WTC11 (cell line): ENCODE results near the gene PLPPR1. TPM values are rescaled to one million over a fixed set of nuclear protein-coding genes. Genes with fewer than 3 reads are reported as not detected.

ENCODE experiments used
- ATAC-seq: fragments of 200-7000 bp; cut with Tn5 transposase; 2 replicates; pipeline ENCODE4 v1.10.0; 2021; ENCODE audit warnings: mild to moderate bottlenecking, moderate library complexity
- CTCF ChIA-PET: fragments of 300-600 bp; sonication (Branson Sonifier 250); formaldehyde crosslinking; loops from one replicate; lab custom pipeline; 2021; ENCODE audit warnings: antibody characterized with exemption; lab: Charles Lee
- POLR2A ChIA-PET: fragments of 350-600 bp; sonication (Branson Sonifier 250); formaldehyde crosslinking; loops from one replicate; lab custom pipeline; 2021; ENCODE audit warnings: antibody characterized with exemption; lab: Charles Lee
- DNase-seq: peaks from one replicate; pipeline ENCODE4 v3.0.0; 2021; ENCODE audit warnings: low spot score
- H3K27ac Mint-ChIP-seq: 2 replicates; pipeline ENCODE4 v1.8.0; 2021; ENCODE audit warnings: mixed read lengths
- H3K27me3 Mint-ChIP-seq: 2 replicates; pipeline ENCODE4 v1.8.0; 2021; ENCODE audit warnings: low read depth, mild to moderate bottlenecking, moderate library complexity, mixed read lengths
- H3K36me3 Mint-ChIP-seq: 2 replicates; pipeline ENCODE4 v1.8.0; 2021; ENCODE audit warnings: mixed read lengths
- H3K4me1 Mint-ChIP-seq: 2 replicates; pipeline ENCODE4 v1.8.0; 2022; ENCODE audit warnings: mixed read lengths
- H3K4me3 Mint-ChIP-seq: 2 replicates; pipeline ENCODE4 v1.8.0; 2021; ENCODE audit warnings: mild to moderate bottlenecking, moderate library complexity, mixed read lengths
- H3K9me3 Mint-ChIP-seq: 2 replicates; pipeline ENCODE4 v1.8.0; 2021; ENCODE audit warnings: mixed read lengths
- ATF2 ChIP-seq: sonication (generic); formaldehyde crosslinking; IDR thresholded peaks from 2 replicates; pipeline ENCODE4 v1.8.1; 2022; ENCODE audit warnings: low read depth, missing genetic modification reagents, borderline replicate concordance
- CBFB ChIP-seq: sonication (generic); formaldehyde crosslinking; IDR thresholded peaks from 2 replicates; pipeline ENCODE4 v1.8.1; 2022; ENCODE audit warnings: mild to moderate bottlenecking, low read depth, missing genetic modification reagents
- CTCF ChIP-seq: fragments of 200-600 bp; IDR thresholded peaks from 2 replicates; pipeline ENCODE4 v1.8.0; 2022; ENCODE audit warnings: antibody characterized with exemption
- ELF4 ChIP-seq: sonication (generic); formaldehyde crosslinking; IDR thresholded peaks from 2 replicates; pipeline ENCODE4 v1.8.1; 2022; ENCODE audit warnings: low read depth, mild to moderate bottlenecking, moderate library complexity, missing genetic modification reagents
- ESRRA ChIP-seq: sonication (generic); formaldehyde crosslinking; IDR thresholded peaks from 2 replicates; pipeline ENCODE4 v1.8.1; 2022; ENCODE audit warnings: mild to moderate bottlenecking, missing genetic modification reagents, borderline replicate concordance
- HMGA2 ChIP-seq: fragments of 250-450 bp; sonication (Bioruptor Pico); IDR thresholded peaks from 2 replicates; pipeline ENCODE4 v1.4.0; 2021; ENCODE audit warnings: mild to moderate bottlenecking, moderate library complexity
- IRF2 ChIP-seq: sonication (generic); formaldehyde crosslinking; IDR thresholded peaks from 2 replicates; pipeline ENCODE4 v1.8.0; 2022; ENCODE audit warnings: low read depth, missing genetic modification reagents, borderline replicate concordance
- JAZF1 ChIP-seq: fragments of 250-450 bp; sonication (Bioruptor Pico); IDR thresholded peaks from 2 replicates; pipeline ENCODE4 v1.9.0; 2021; ENCODE audit warnings: moderate library complexity, mild to moderate bottlenecking, inconsistent platforms
- JUN ChIP-seq: sonication (generic); formaldehyde crosslinking; IDR thresholded peaks from 2 replicates; pipeline ENCODE4 v1.8.0; 2023; ENCODE audit warnings: mild to moderate bottlenecking, missing genetic modification reagents
- MLX ChIP-seq: sonication (generic); formaldehyde crosslinking; IDR thresholded peaks from 2 replicates; pipeline ENCODE4 v1.8.1; 2023; ENCODE audit warnings: mild to moderate bottlenecking, missing genetic modification reagents, moderate library complexity
- MXD4 ChIP-seq: fragments of 250-450 bp; sonication (Bioruptor Pico); IDR thresholded peaks from 2 replicates; pipeline ENCODE4 v1.8.0; 2021; ENCODE audit warnings: mild to moderate bottlenecking, moderate library complexity, borderline replicate concordance
- MYBL2 ChIP-seq: sonication (generic); formaldehyde crosslinking; IDR thresholded peaks from 2 replicates; pipeline ENCODE4 v1.8.1; 2023; ENCODE audit warnings: mild to moderate bottlenecking, moderate library complexity, missing genetic modification reagents
- NFATC4 ChIP-seq: fragments of 250-450 bp; sonication (Bioruptor Pico); IDR thresholded peaks from 2 replicates; pipeline ENCODE4 v1.9.0; 2021; ENCODE audit warnings: mild to moderate bottlenecking
- NFE2L1 ChIP-seq: sonication (generic); formaldehyde crosslinking; IDR thresholded peaks from 2 replicates; pipeline ENCODE4 v1.8.1; 2023; ENCODE audit warnings: missing genetic modification reagents
- NR2C2 ChIP-seq: sonication (generic); formaldehyde crosslinking; IDR thresholded peaks from 2 replicates; pipeline ENCODE4 v1.8.0; 2022; ENCODE audit warnings: mild to moderate bottlenecking, missing genetic modification reagents
- PREB ChIP-seq: sonication (generic); formaldehyde crosslinking; IDR thresholded peaks from 2 replicates; pipeline ENCODE4 v1.8.1; 2022; ENCODE audit warnings: mild to moderate bottlenecking, missing genetic modification reagents, moderate library complexity, borderline replicate concordance
- SP1 ChIP-seq: sonication (generic); formaldehyde crosslinking; conservative IDR thresholded peaks from 2 replicates; pipeline ENCODE4 v1.8.1; 2022; ENCODE audit warnings: missing genetic modification reagents
- STAT6 ChIP-seq: sonication (generic); formaldehyde crosslinking; conservative IDR thresholded peaks from 2 replicates; pipeline ENCODE4 v1.8.1; 2023; ENCODE audit warnings: mild to moderate bottlenecking, low read depth, missing genetic modification reagents, moderate library complexity
- ZNF219 ChIP-seq: sonication (generic); formaldehyde crosslinking; IDR thresholded peaks from 2 replicates; pipeline ENCODE4 v1.8.0; 2023; ENCODE audit warnings: missing genetic modification reagents, mild to moderate bottlenecking, borderline replicate concordance
- ZNF396 ChIP-seq: fragments of 250-450 bp; sonication (Bioruptor Pico); IDR thresholded peaks from 2 replicates; pipeline ENCODE4 v1.8.0; 2021; ENCODE audit warnings: mild to moderate bottlenecking, moderate library complexity, borderline replicate concordance
- ZNF423 ChIP-seq: fragments of 250-450 bp; sonication (Bioruptor Pico); IDR thresholded peaks from 2 replicates; pipeline ENCODE4 v2.1.2; 2022; ENCODE audit warnings: mild to moderate bottlenecking, moderate library complexity
- ZNF425 ChIP-seq: fragments of 250-450 bp; sonication (Bioruptor Pico); conservative IDR thresholded peaks from 2 replicates; pipeline ENCODE4 v1.9.0; 2021; ENCODE audit warnings: mild to moderate bottlenecking
- total RNA-seq: library from RNA; stranded (reverse); gene quantifications from 3 replicates; pipeline ENCODE4 v1.2.3, GENCODE V29; 2021

The PLPPR1 gene
- total RNA-seq, 1 experiment from 2014 or later: 1.5 TPM

GRCh38 chr9:101360647-101361046, 332.1 kb downstream of the PLPPR1 start:
- ATAC-seq (no peak), DNase-seq (no peak)
- no peaks in the 10 kb centered on the region for H3K4me1 Mint-ChIP-seq
- no peak overlapping the region for H3K4me3 Mint-ChIP-seq
- H3K27ac Mint-ChIP-seq: no peak overlapping the region
- peaks cover 8% of the 10 kb centered on the region for H3K9me3 Mint-ChIP-seq
- ChIA-PET CTCF (no interaction called here), POLR2A (no interaction called here)
- no peak for TF ChIP-seq SP1 (CRISPR knock-in tag)
- no peak for TF ChIP-seq ZNF423 (CRISPR knock-in tag)
- TF ChIP-seq ZNF425 (CRISPR knock-in tag): no peak
- TF ChIP-seq NR2C2 (CRISPR knock-in tag): no peak
- TF ChIP-seq ZNF396 (CRISPR knock-in tag): no peak
- TF ChIP-seq CBFB (CRISPR knock-in tag): no peak
- no peak for TF ChIP-seq PREB
- no peak for TF ChIP-seq HMGA2 (CRISPR knock-in tag)
- no peaks in the 10 kb centered on the region; the same call in 1 of the 2 replicates for H3K36me3 Mint-ChIP-seq
- H3K27me3 Mint-ChIP-seq: no peaks in the 10 kb centered on the region

GRCh38 chr9:101362450-101362849, 333.9 kb downstream of the PLPPR1 start:
- DNase-seq: no peak
- H3K27me3 Mint-ChIP-seq: no peaks in the 10 kb centered on the region
- H3K9me3 Mint-ChIP-seq: peaks cover 5% of the 10 kb centered on the region
- H3K4me1 Mint-ChIP-seq: no peaks in the 10 kb centered on the region
- no peaks in the 10 kb centered on the region; the same call in 1 of the 2 replicates for H3K36me3 Mint-ChIP-seq
- ChIA-PET CTCF (no interaction called here), POLR2A (no interaction called here)
- H3K27ac Mint-ChIP-seq: no peak overlapping the region
- no peak overlapping the region for H3K4me3 Mint-ChIP-seq
- ATAC-seq: no peak
- no peak for TF ChIP-seq ZNF425 (CRISPR knock-in tag)
- no peak for TF ChIP-seq ELF4 (CRISPR knock-in tag)
- TF ChIP-seq ZNF396 (CRISPR knock-in tag): no peak
- TF ChIP-seq JUN (CRISPR knock-in tag): no peak
- TF ChIP-seq ESRRA (CRISPR knock-in tag): no peak
- no peak for TF ChIP-seq NFATC4
- TF ChIP-seq MLX (CRISPR knock-in tag): no peak
- no peak for TF ChIP-seq JAZF1 (CRISPR knock-in tag)
- no peak for TF ChIP-seq MXD4 (CRISPR knock-in tag)
- TF ChIP-seq HMGA2 (CRISPR knock-in tag): no peak
- TF ChIP-seq CTCF: no peak
- no peak for TF ChIP-seq STAT6 (CRISPR knock-in tag)
- TF ChIP-seq NFE2L1 (CRISPR knock-in tag): no peak
- TF ChIP-seq IRF2: no peak
- TF ChIP-seq ATF2 (CRISPR knock-in tag): no peak
- TF ChIP-seq ZNF219: no peak
- TF ChIP-seq MYBL2 (CRISPR knock-in tag): no peak
- TF ChIP-seq, all 79 proteins: peak for 0
